Naive thymus-derived CD8-positive, alpha-beta T cell (primary cell): ENCODE measurements around the gene KRT82. TPM values are rescaled to one million over a fixed set of nuclear protein-coding genes. Genes with fewer than 3 reads are reported as not detected.

ENCODE experiments used
- ATAC-seq, 2 donors: fragments of 150-1000 bp; cut with Tn5 transposase in 1 of 2; sonication (Bioruptor Pico), chemical (Tn5 transposase) in 1 of 2; 1 replicate in 1 of 2; 2 replicates in 1 of 2; pipeline ENCODE4 v1.10.0; 2021; ENCODE audit warnings: mild to moderate bottlenecking in 2 of 2, moderate library complexity in 2 of 2
- POLR2A ChIA-PET: fragments of 350-600 bp; sonication (Branson Sonifier 250); formaldehyde crosslinking; loops from one replicate; lab custom pipeline; 2021; ENCODE audit warnings: antibody characterized with exemption; lab: Charles Lee
- DNase-seq, 10 donors: peaks; one replicate each; pipeline versions ENCODE4 v3.0.0 to v3.0.0-alpha.2; 2020 to 2022
- H3K27ac Mint-ChIP-seq, 10 donors: one replicate each; pipeline ENCODE4 v1.8.0; 2020 to 2022; ENCODE audit warnings: mild to moderate bottlenecking in 10 of 10, mixed read lengths in 10 of 10, moderate library complexity in 4 of 10, inconsistent platforms in 1 of 10
- H3K27me3 Mint-ChIP-seq, 5 donors: one replicate each; pipeline ENCODE4 v1.8.0; 2021 to 2022; ENCODE audit warnings: mixed read lengths in 5 of 5
- H3K36me3 Mint-ChIP-seq, 3 donors: one replicate each; pipeline ENCODE4 v1.8.0; 2020 to 2022; ENCODE audit warnings: mixed read lengths in 3 of 3, mild to moderate bottlenecking in 2 of 3, inconsistent platforms in 1 of 3
- H3K4me1 Mint-ChIP-seq, 4 donors: one replicate each; pipeline ENCODE4 v1.8.0; 2021 to 2022; ENCODE audit warnings: mixed read lengths in 4 of 4
- H3K4me3 Mint-ChIP-seq, 10 donors: one replicate each; pipeline ENCODE4 v1.8.0; 2020 to 2022; ENCODE audit warnings: mild to moderate bottlenecking in 10 of 10, mixed read lengths in 10 of 10, moderate library complexity in 6 of 10, inconsistent platforms in 1 of 10
- H3K9me3 Mint-ChIP-seq, 9 donors: one replicate each; pipeline ENCODE4 v1.8.0; 2020 to 2022; ENCODE audit warnings: mixed read lengths in 9 of 9, mild to moderate bottlenecking in 3 of 9, inconsistent platforms in 1 of 9, moderate library complexity in 1 of 9
- polyA plus RNA-seq, 3 donors: library from polyadenylated mRNA; unstranded; fragments of 300-500 nt; fragmentation: Illumina TruSeq; gene quantifications; one replicate each; pipeline ENCODE4 v1.2.3, GENCODE V29; 2021
- total RNA-seq, 8 experiments: library from RNA in 2 of 8; stranded (reverse) in 2 of 8; gene quantifications; one replicate each; pipeline ENCODE4 v1.2.3 and lab custom pipeline; 2021 to 2026

Gene KRT82
- total and polyA plus RNA-seq, 5 experiments from 2014 or later: not detected

- Mint-ChIP-seq H3K27me3 (peaks cover 13 to 86% (median 33%) of the 10 kb centered on the region in 5 donors), H3K9me3 (no peaks in the 10 kb centered on the region), H3K4me3 (no peak overlapping the region), H3K36me3 (no peaks in the 10 kb centered on the region), H3K27ac (peak overlapping the region in 1 of 10 donors; percentile 30), H3K4me1 (peaks cover 0 to 3% (median under 1%) of the 10 kb centered on the region in 4 donors)
- POLR2A ChIA-PET: no interaction called here
- ATAC-seq (no peak), DNase-seq (no peak)
Observed at GRCh38 chr12:52432559-52433207, 26.5 kb upstream of the KRT82 start.

GRCh38 chr12:52428121-52428520 lies 22.0 kb upstream of the KRT82 start:
- Mint-ChIP-seq H3K4me3 (no peak overlapping the region), H3K4me1 (peaks cover 0 to 1% (median 0%) of the 10 kb centered on the region in 4 donors), H3K27me3 (peaks cover 8 to 68% (median 19%) of the 10 kb centered on the region in 5 donors), H3K27ac (no peak overlapping the region), H3K9me3 (no peaks in the 10 kb centered on the region), H3K36me3 (no peaks in the 10 kb centered on the region)
- ATAC-seq (no peak), DNase-seq (no peak)
- POLR2A ChIA-PET: interaction anchor here (1.3 kb wide), 1 partner anchor 120 kb away, joined by 3 read pairs; no protein-coding TSS in a partner anchor

GRCh38 chr12:52427083-52427482 lies 20.9 kb upstream of the KRT82 start:
- no peaks in the 10 kb centered on the region for H3K9me3 Mint-ChIP-seq
- POLR2A ChIA-PET: interaction anchor here (0.8 to 1.3 kb wide), 2 partner anchors 53 to 121 kb away, joined by 3 read pairs; no protein-coding TSS in a partner anchor
- no peaks in the 10 kb centered on the region for H3K36me3 Mint-ChIP-seq
- no peak overlapping the region for H3K27ac Mint-ChIP-seq
- no peak for ATAC-seq
- H3K4me1 Mint-ChIP-seq: peaks cover 0 to 1% (median 0%) of the 10 kb centered on the region in 4 donors
- H3K27me3 Mint-ChIP-seq: peaks cover 4 to 66% (median 14%) of the 10 kb centered on the region in 5 donors
- no peak overlapping the region for H3K4me3 Mint-ChIP-seq
- no peak for DNase-seq

GRCh38 chr12:52426034-52426433 lies 19.9 kb upstream of the KRT82 start:
- Mint-ChIP-seq H3K27ac (no peak overlapping the region), H3K27me3 (peaks cover 4 to 64% (median 14%) of the 10 kb centered on the region in 5 donors), H3K4me1 (peaks cover 0 to 1% (median 0%) of the 10 kb centered on the region in 4 donors), H3K4me3 (no peak overlapping the region), H3K9me3 (no peaks in the 10 kb centered on the region), H3K36me3 (no peaks in the 10 kb centered on the region)
- ATAC-seq (no peak), DNase-seq (no peak)
- POLR2A ChIA-PET: no interaction called here

- Mint-ChIP-seq H3K36me3 (no peaks in the 10 kb centered on the region), H3K4me3 (no peak overlapping the region), H3K4me1 (peaks cover 0 to 1% (median 0%) of the 10 kb centered on the region in 4 donors), H3K9me3 (no peaks in the 10 kb centered on the region), H3K27me3 (peaks cover 4 to 58% (median 12%) of the 10 kb centered on the region in 5 donors), H3K27ac (no peak overlapping the region)
- no peak for ATAC-seq
- POLR2A ChIA-PET: no interaction called here
- no peak for DNase-seq
Observed at GRCh38 chr12:52425466-52425865, 19.3 kb upstream of the KRT82 start.

- no peaks in the 10 kb centered on the region for H3K9me3 Mint-ChIP-seq
- no peak overlapping the region for H3K4me3 Mint-ChIP-seq
- H3K27me3 Mint-ChIP-seq: peaks cover 4 to 42% (median 8%) of the 10 kb centered on the region in 5 donors
- ATAC-seq (no peak), DNase-seq (no peak)
- peaks cover 0 to 9% (median 2%) of the 10 kb centered on the region in 4 donors for H3K4me1 Mint-ChIP-seq
- no peaks in the 10 kb centered on the region for H3K36me3 Mint-ChIP-seq
- H3K27ac Mint-ChIP-seq: peak overlapping the region in 1 of 10 donors; percentile 74
- POLR2A ChIA-PET: no interaction called here
Observed at GRCh38 chr12:52423661-52424500, 17.7 kb upstream of the KRT82 start.

- DNase-seq (no peak), ATAC-seq (no peak)
- POLR2A ChIA-PET: no interaction called here
- H3K27me3 Mint-ChIP-seq: peaks cover 4 to 35% (median 7%) of the 10 kb centered on the region in 5 donors
- no peaks in the 10 kb centered on the region for H3K9me3 Mint-ChIP-seq
- no peak overlapping the region for H3K4me3 Mint-ChIP-seq
- peak overlapping the region in 1 of 10 donors; percentile 77 for H3K27ac Mint-ChIP-seq
- no peaks in the 10 kb centered on the region for H3K36me3 Mint-ChIP-seq
- H3K4me1 Mint-ChIP-seq: peaks cover 0 to 9% (median 2%) of the 10 kb centered on the region in 4 donors
Observed at GRCh38 chr12:52423035-52423434, 16.9 kb upstream of the KRT82 start.

- DNase-seq (no peak), ATAC-seq (no peak)
- no peaks in the 10 kb centered on the region for H3K36me3 Mint-ChIP-seq
- peaks cover 2 to 40% (median 11%) of the 10 kb centered on the region in 5 donors for H3K27me3 Mint-ChIP-seq
- H3K9me3 Mint-ChIP-seq: no peaks in the 10 kb centered on the region
- H3K27ac Mint-ChIP-seq: no peak overlapping the region
- POLR2A ChIA-PET: no interaction called here
- H3K4me1 Mint-ChIP-seq: peaks cover 0 to 9% (median 2%) of the 10 kb centered on the region in 4 donors
- H3K4me3 Mint-ChIP-seq: no peak overlapping the region
Observed at GRCh38 chr12:52419656-52420055, 13.5 kb upstream of the KRT82 start.

- peaks cover 0 to 9% (median under 1%) of the 10 kb centered on the region in 4 donors for H3K4me1 Mint-ChIP-seq
- POLR2A ChIA-PET: no interaction called here
- peaks cover 1 to 34% (median 14%) of the 10 kb centered on the region in 5 donors for H3K27me3 Mint-ChIP-seq
- no peak for DNase-seq
- H3K27ac Mint-ChIP-seq: peak overlapping the region in 1 of 10 donors; percentile 49
- H3K4me3 Mint-ChIP-seq: no peak overlapping the region
- no peaks in the 10 kb centered on the region for H3K9me3 Mint-ChIP-seq
- ATAC-seq: no peak
- no peaks in the 10 kb centered on the region for H3K36me3 Mint-ChIP-seq
Observed at GRCh38 chr12:52418576-52419110, 12.5 kb upstream of the KRT82 start.

GRCh38 chr12:52417740-52418139 lies 11.6 kb upstream of the KRT82 start:
- Mint-ChIP-seq H3K27ac (peak overlapping the region in 1 of 10 donors; percentile 1), H3K36me3 (no peaks in the 10 kb centered on the region), H3K27me3 (peaks cover 2 to 25% (median 16%) of the 10 kb centered on the region in 5 donors), H3K4me1 (peaks cover 0 to 9% (median under 1%) of the 10 kb centered on the region in 4 donors), H3K4me3 (no peak overlapping the region), H3K9me3 (no peaks in the 10 kb centered on the region)
- ATAC-seq (no peak), DNase-seq (peak in 1 of 10 donors; percentile 8)
- POLR2A ChIA-PET: no interaction called here

GRCh38 chr12:52416795-52417194 lies 10.7 kb upstream of the KRT82 start:
- H3K27ac Mint-ChIP-seq: no peak overlapping the region
- no peaks in the 10 kb centered on the region for H3K9me3 Mint-ChIP-seq
- H3K4me1 Mint-ChIP-seq: peaks cover 0 to 9% (median under 1%) of the 10 kb centered on the region in 4 donors
- DNase-seq (no peak), ATAC-seq (no peak)
- POLR2A ChIA-PET: no interaction called here
- H3K4me3 Mint-ChIP-seq: no peak overlapping the region
- peaks cover 4 to 22% (median 16%) of the 10 kb centered on the region in 5 donors for H3K27me3 Mint-ChIP-seq
- no peaks in the 10 kb centered on the region for H3K36me3 Mint-ChIP-seq

- Mint-ChIP-seq H3K9me3 (peaks cover 0 to under 1% (median 0%) of the 10 kb centered on the region in 9 donors), H3K4me1 (peaks cover 0 to 9% (median under 1%) of the 10 kb centered on the region in 4 donors), H3K4me3 (no peak overlapping the region), H3K36me3 (no peaks in the 10 kb centered on the region), H3K27ac (peak overlapping the region in 1 of 10 donors; percentile 53), H3K27me3 (peaks cover 4 to 20% (median 16%) of the 10 kb centered on the region in 5 donors)
- DNase-seq (no peak), ATAC-seq (no peak)
- POLR2A ChIA-PET: no interaction called here
Observed at GRCh38 chr12:52415870-52416750, 10.0 kb upstream of the KRT82 start.
